Measurements from ENCODE around the gene CCNY.

DNA sequence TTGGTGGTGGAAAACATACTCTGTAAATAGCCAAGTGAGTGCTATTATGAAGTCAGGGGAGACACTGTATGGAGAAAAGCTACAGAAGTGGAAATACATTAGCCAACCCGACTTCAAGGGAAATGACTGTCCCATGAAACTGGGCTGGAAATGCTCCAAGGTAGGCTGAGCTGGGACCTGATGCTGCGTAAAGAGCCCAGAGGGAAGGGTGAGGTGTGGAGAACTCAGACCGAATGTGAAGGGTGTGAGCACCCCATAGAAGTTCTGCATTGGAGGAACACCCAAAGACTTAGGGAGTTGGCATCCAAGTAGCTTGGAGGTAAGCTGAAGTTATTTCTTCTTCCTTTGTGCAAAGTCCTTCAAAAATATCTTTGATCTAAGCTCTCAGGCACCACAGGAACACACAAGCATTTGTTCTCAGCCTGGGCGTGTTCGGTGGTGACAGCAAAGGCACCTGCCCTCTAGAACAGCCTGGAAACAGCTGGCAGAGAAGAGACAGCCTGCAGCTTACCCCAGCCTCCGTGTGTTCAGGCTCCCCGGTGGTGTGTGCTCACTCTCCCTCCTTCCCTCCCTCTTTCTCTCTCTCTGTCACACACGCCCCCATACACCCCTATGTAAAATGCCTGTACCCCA, 249.7 kb downstream of the CCNY start:
- TF ChIP-seq POLR2AphosphoS5 (IDR thresholded peaks at IDR 0.05; ENCODE audit: borderline replicate concordance, low read depth, low read length) (no peak), FOXP2 (optimal IDR thresholded peaks at IDR 0.05; ENCODE audit: control extremely low read depth, extremely low read length, insufficient read depth) (no peak)
